ENCODE measurements around the gene NDUFAF2.
A peak's percentile ranks its signal among the peaks of the same experiment; 100 is the strongest.

The NDUFAF2 gene

GRCh38 chr5:60989790-60990189 lies 44.8 kb downstream of the NDUFAF2 start:
- Histone ChIP-seq H3K4me3 (no peak overlapping the region), H3K27ac (no peak overlapping the region)
- no peak for DNase-seq (ENCODE audit: low spot score)
- no peak for TF ChIP-seq CTCF (IDR thresholded peaks at IDR 0.05)

- no peak overlapping the region for H3K27ac ChIP-seq
- DNase-seq (ENCODE audit: low spot score): no peak
Measured at GRCh38 chr5:60992871-60993270, 47.9 kb downstream of the NDUFAF2 start.

GRCh38 chr5:60993425-60993824 lies 48.4 kb downstream of the NDUFAF2 start:
- no peak for TF ChIP-seq CTCF (IDR thresholded peaks at IDR 0.05)
- no peak for DNase-seq (ENCODE audit: low spot score)
- Histone ChIP-seq H3K4me3 (no peak overlapping the region), H3K27ac (peak overlapping the region; percentile 11 to 46)

More at GRCh38 chr5:60992871-60993270, 47.9 kb downstream of the NDUFAF2 start:
- no peak overlapping the region for H3K4me3 ChIP-seq
- TF ChIP-seq CTCF (IDR thresholded peaks at IDR 0.05): no peak

GRCh38 chr5:60993875-60994571 lies 49.0 kb downstream of the NDUFAF2 start:
- TF ChIP-seq CTCF (IDR thresholded peaks at IDR 0.05): no peak
- no peak for DNase-seq (ENCODE audit: low spot score)
- Histone ChIP-seq H3K4me3 (no peak overlapping the region), H3K27ac (peak overlapping the region; percentile 11 to 46)

GRCh38 chr5:60996368-60996767 lies 51.4 kb downstream of the NDUFAF2 start:
- Histone ChIP-seq H3K4me3 (no peak overlapping the region), H3K27ac (no peak overlapping the region)
- no peak for TF ChIP-seq CTCF (IDR thresholded peaks at IDR 0.05)
- no peak for DNase-seq (ENCODE audit: low spot score)

- Histone ChIP-seq H3K27ac (no peak overlapping the region), H3K4me3 (no peak overlapping the region)
- no peak for TF ChIP-seq CTCF (IDR thresholded peaks at IDR 0.05)
- no peak for DNase-seq (ENCODE audit: low spot score)
Measured at GRCh38 chr5:60997721-60998120, 52.7 kb downstream of the NDUFAF2 start.

GRCh38 chr5:61000887-61001286 lies 55.9 kb downstream of the NDUFAF2 start:
- no peak for DNase-seq (ENCODE audit: low spot score)
- TF ChIP-seq CTCF (IDR thresholded peaks at IDR 0.05): no peak
- no peak overlapping the region for H3K27ac ChIP-seq
- no peak overlapping the region for H3K4me3 ChIP-seq

Measured in coronary artery (tissue), 2 donors.